VCaP (cell line): ENCODE results near the gene HSD3B7.

Experiments used
- H3K27ac ChIP-seq: fragments of 450-650 bp; 2 replicates; pipeline ENCODE4 v1.5.1; 2017
- TF ChIP-seq, protein P1 (sequence below): fragments of 450-650 bp; conservative IDR thresholded peaks from 2 replicates; pipeline ENCODE4 v1.5.1; 2017; ENCODE audit warnings: mild to moderate bottlenecking, moderate library complexity

Gene HSD3B7

GRCh38 chr16:30951750-30952149 lies 33.3 kb upstream of the HSD3B7 start:
- TF ChIP-seq, protein P1, sequence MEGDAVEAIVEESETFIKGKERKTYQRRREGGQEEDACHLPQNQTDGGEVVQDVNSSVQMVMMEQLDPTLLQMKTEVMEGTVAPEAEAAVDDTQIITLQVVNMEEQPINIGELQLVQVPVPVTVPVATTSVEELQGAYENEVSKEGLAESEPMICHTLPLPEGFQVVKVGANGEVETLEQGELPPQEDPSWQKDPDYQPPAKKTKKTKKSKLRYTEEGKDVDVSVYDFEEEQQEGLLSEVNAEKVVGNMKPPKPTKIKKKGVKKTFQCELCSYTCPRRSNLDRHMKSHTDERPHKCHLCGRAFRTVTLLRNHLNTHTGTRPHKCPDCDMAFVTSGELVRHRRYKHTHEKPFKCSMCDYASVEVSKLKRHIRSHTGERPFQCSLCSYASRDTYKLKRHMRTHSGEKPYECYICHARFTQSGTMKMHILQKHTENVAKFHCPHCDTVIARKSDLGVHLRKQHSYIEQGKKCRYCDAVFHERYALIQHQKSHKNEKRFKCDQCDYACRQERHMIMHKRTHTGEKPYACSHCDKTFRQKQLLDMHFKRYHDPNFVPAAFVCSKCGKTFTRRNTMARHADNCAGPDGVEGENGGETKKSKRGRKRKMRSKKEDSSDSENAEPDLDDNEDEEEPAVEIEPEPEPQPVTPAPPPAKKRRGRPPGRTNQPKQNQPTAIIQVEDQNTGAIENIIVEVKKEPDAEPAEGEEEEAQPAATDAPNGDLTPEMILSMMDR = no peak

DNA sequence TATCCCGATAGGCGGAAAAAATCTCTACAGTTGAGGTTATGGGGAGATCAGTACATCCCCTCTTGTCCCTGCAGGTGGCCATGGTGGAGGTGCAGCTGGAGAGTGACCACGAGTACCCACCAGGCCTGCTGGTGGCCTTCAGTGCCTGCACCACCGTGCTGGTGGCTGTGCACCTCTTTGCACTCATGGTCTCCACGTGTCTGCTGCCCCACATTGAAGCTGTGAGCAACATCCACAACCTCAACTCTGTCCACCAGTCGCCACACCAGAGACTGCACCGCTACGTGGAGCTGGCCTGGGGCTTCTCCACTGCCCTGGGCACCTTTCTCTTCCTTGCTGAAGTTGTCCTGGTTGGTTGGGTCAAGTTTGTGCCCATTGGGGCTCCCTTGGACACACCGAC lies 31.9 kb upstream of the HSD3B7 start:
- TF ChIP-seq, protein P1 = no peak
- H3K27ac ChIP-seq = no peak overlapping the region; the same call in 1 of the 2 replicates

More at GRCh38 chr16:30951750-30952149, 33.3 kb upstream of the HSD3B7 start:
- H3K27ac ChIP-seq = peak overlapping the region; percentile 78

- no peak overlapping the region for H3K27ac ChIP-seq
- TF ChIP-seq, protein P1 = peak; percentile 38; the same call in 1 of the 2 replicates
These were observed 31.4 kb upstream of the HSD3B7 start for GRCh38 chr16:30953511-30954124.

DNA sequence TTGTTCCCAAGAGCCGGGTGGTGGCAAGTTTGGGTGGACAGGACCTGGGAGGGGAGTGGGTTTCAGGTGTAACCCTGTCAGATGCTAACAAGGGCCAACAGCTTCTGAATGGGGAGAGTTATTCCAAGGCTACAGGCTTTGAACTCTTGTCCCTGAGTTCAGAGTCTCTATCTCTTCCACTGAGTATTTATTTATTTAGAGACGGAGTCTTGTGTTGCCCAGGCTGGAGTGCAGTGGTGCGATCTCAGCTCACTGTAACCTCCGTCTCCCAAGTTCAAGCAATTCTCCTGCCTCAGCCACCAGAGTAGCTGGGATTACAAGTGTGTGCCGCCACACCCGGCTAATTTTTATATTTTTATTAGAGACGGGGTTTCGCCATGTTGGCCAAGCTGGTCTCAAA lies 30.0 kb upstream of the HSD3B7 start:
- H3K27ac ChIP-seq = no peak overlapping the region
- TF ChIP-seq, protein P1 = no peak

GRCh38 chr16:30956601-30957455 lies 28.2 kb upstream of the HSD3B7 start:
- peak overlapping the region; percentile 90 for H3K27ac ChIP-seq
- TF ChIP-seq, protein P1 = no peak; the same call in 1 of the 2 replicates

- TF ChIP-seq, protein P1 = no peak
- peak within 1 kb of the TSS; percentile 90 for H3K27ac ChIP-seq
These were observed 27.4 kb upstream of the HSD3B7 start, which contains the start of gene SETD1A for GRCh38 chr16:30957456-30958174. TSS of gene SETD1A (plus strand) at chr16:30957754. CDS start at chr16:30958732, 978 bp downstream.
